ENCODE measurements around the gene B4GALNT3.

- TF ChIP-seq POLR2AphosphoS5 (IDR thresholded peaks at IDR 0.05; ENCODE audit: low read depth, low read length) (no peak), REST (IDR thresholded peaks at IDR 0.05; ENCODE audit: insufficient read depth in 1 of 2, low read depth in 2 of 2, low read length in 1 of 2) (no peak)
- TF ChIP-seq, protein P1, sequence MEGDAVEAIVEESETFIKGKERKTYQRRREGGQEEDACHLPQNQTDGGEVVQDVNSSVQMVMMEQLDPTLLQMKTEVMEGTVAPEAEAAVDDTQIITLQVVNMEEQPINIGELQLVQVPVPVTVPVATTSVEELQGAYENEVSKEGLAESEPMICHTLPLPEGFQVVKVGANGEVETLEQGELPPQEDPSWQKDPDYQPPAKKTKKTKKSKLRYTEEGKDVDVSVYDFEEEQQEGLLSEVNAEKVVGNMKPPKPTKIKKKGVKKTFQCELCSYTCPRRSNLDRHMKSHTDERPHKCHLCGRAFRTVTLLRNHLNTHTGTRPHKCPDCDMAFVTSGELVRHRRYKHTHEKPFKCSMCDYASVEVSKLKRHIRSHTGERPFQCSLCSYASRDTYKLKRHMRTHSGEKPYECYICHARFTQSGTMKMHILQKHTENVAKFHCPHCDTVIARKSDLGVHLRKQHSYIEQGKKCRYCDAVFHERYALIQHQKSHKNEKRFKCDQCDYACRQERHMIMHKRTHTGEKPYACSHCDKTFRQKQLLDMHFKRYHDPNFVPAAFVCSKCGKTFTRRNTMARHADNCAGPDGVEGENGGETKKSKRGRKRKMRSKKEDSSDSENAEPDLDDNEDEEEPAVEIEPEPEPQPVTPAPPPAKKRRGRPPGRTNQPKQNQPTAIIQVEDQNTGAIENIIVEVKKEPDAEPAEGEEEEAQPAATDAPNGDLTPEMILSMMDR (IDR thresholded peaks at IDR 0.05): no peak
These were observed 19.4 kb downstream of the B4GALNT3 start for GRCh38 chr12:479161-479560.
